H9 (cell line): ENCODE data around the gene MICU1. TPM values are rescaled to one million over a fixed set of nuclear protein-coding genes. Genes with fewer than 3 reads are reported as not detected.

ENCODE experiments used
- DNase-seq: peaks from one replicate; pipeline ENCODE4 v3.0.0-alpha.2; 2017
- H2AFZ ChIP-seq: one replicate; pipeline ENCODE4 v1.6.1; 2013; ENCODE audit warnings: mild to moderate bottlenecking, low read length, control low read depth, moderate library complexity
- H2AK5ac ChIP-seq: 2 replicates; pipeline ENCODE4 v1.6.1; 2013; ENCODE audit warnings: low read length, control low read depth, mixed read lengths; ENCODE audit not compliant: insufficient read length
- H2BK120ac ChIP-seq: one replicate; pipeline ENCODE4 v1.6.1; 2013; ENCODE audit warnings: low read depth, mild to moderate bottlenecking, low read length, control low read depth, inconsistent platforms; ENCODE audit not compliant: poor library complexity, severe bottlenecking
- H2BK12ac ChIP-seq: 2 replicates; pipeline ENCODE4 v1.6.1; 2013; ENCODE audit warnings: low read length, control low read depth, mixed read lengths, low read depth; ENCODE audit not compliant: insufficient read length
- H2BK15ac ChIP-seq: 2 replicates; pipeline ENCODE4 v1.6.1; 2013; ENCODE audit warnings: low read depth, low read length, control low read depth
- H2BK20ac ChIP-seq: one replicate; pipeline ENCODE4 v1.6.1; 2013; ENCODE audit warnings: low read depth, mild to moderate bottlenecking, low read length, control low read depth, inconsistent platforms; ENCODE audit not compliant: poor library complexity, severe bottlenecking
- H2BK5ac ChIP-seq: 2 replicates; pipeline ENCODE4 v1.6.1; 2013; ENCODE audit warnings: low read length, control low read depth, mixed read lengths; ENCODE audit not compliant: insufficient read length
- H3K14ac ChIP-seq: 2 replicates; pipeline ENCODE4 v1.6.1; 2013; ENCODE audit warnings: low read length, control low read depth; ENCODE audit not compliant: insufficient read depth
- H3K18ac ChIP-seq: 2 replicates; pipeline ENCODE4 v1.6.1; 2013; ENCODE audit warnings: low read depth, mild to moderate bottlenecking, mixed read lengths, low read length, control low read depth; ENCODE audit not compliant: insufficient read length
- H3K23ac ChIP-seq: 2 replicates; pipeline ENCODE4 v1.6.1; 2013; ENCODE audit warnings: low read length, control low read depth, mixed read lengths, low read depth; ENCODE audit not compliant: insufficient read length
- H3K23me2 ChIP-seq: 2 replicates; pipeline ENCODE4 v1.6.1; 2013; ENCODE audit warnings: low read depth, mild to moderate bottlenecking, mixed read lengths, low read length, control low read depth; ENCODE audit not compliant: insufficient read length, poor library complexity, severe bottlenecking
- H3K27ac ChIP-seq: 2 replicates; pipeline ENCODE4 v1.5.1; 2013; ENCODE audit warnings: low read length, control low read depth, mixed read lengths, low read depth; ENCODE audit not compliant: insufficient read length
- H3K27me3 ChIP-seq: 2 replicates; pipeline ENCODE4 v1.6.1; 2013; ENCODE audit warnings: low read length, control low read depth, inconsistent platforms; ENCODE audit not compliant: insufficient read depth
- H3K4ac ChIP-seq: 2 replicates; pipeline ENCODE4 v1.6.1; 2013; ENCODE audit warnings: low read depth, mild to moderate bottlenecking, control low read depth, inconsistent platforms, low read length, moderate library complexity
- H3K4me1 ChIP-seq: 2 replicates; pipeline ENCODE4 v1.6.1; 2013; ENCODE audit warnings: low read length, control low read depth, inconsistent platforms; ENCODE audit not compliant: insufficient read depth
- H3K4me2 ChIP-seq: 2 replicates; pipeline ENCODE4 v1.6.1; 2013; ENCODE audit warnings: low read length, control low read depth, mixed read lengths; ENCODE audit not compliant: insufficient read length, insufficient read depth
- H3K56ac ChIP-seq: 2 replicates; pipeline ENCODE4 v1.6.1; 2013; ENCODE audit warnings: low read depth, mild to moderate bottlenecking, mixed read lengths, low read length, control low read depth; ENCODE audit not compliant: insufficient read length
- H3K79me1 ChIP-seq: 2 replicates; pipeline ENCODE4 v1.6.1; 2013; ENCODE audit warnings: low read depth, mild to moderate bottlenecking, moderate library complexity, low read length, control low read depth, inconsistent platforms; ENCODE audit not compliant: insufficient read depth, poor library complexity, severe bottlenecking
- H3K79me2 ChIP-seq: 2 replicates; pipeline ENCODE4 v1.6.1; 2013; ENCODE audit warnings: low read length, control low read depth, inconsistent platforms; ENCODE audit not compliant: insufficient read depth
- H3K9ac ChIP-seq: 2 replicates; pipeline ENCODE4 v1.6.1; 2013; ENCODE audit warnings: low read length, control low read depth, mixed read lengths; ENCODE audit not compliant: insufficient read length; ENCODE audit errors: extremely low read depth
- H3K9me3 ChIP-seq: one replicate; pipeline ENCODE4 v1.6.1; 2013; ENCODE audit warnings: low read depth, low read length, inconsistent platforms; ENCODE audit not compliant: control insufficient read depth
- H3T11ph ChIP-seq: one replicate; pipeline ENCODE4 v1.6.1; 2013; ENCODE audit warnings: mild to moderate bottlenecking, low read length, control low read depth, inconsistent platforms
- H4K20me1 ChIP-seq: one replicate; pipeline ENCODE4 v1.6.1; 2013; ENCODE audit not compliant: control insufficient read depth, insufficient read length, insufficient read depth
- H4K5ac ChIP-seq: 2 replicates; pipeline ENCODE4 v1.6.1; 2013; ENCODE audit warnings: low read depth, mild to moderate bottlenecking, mixed read lengths, low read length, control low read depth; ENCODE audit not compliant: insufficient read length
- H4K8ac ChIP-seq: replicated peaks from 2 replicates; pipeline ENCODE4 v1.6.1; 2013; ENCODE audit warnings: low read length, control low read depth, mixed read lengths, low read depth; ENCODE audit not compliant: insufficient read length
- H4K91ac ChIP-seq: 2 replicates; pipeline ENCODE4 v1.6.1; 2013; ENCODE audit warnings: low read depth, mild to moderate bottlenecking, moderate library complexity, mixed read lengths, low read length, control low read depth; ENCODE audit not compliant: insufficient read length
- H3K27ac Mint-ChIP-seq, 3 experiments: 2 replicates in 2 of 3; 3 replicates in 1 of 3; pipeline ENCODE4 v1.8.0; 2020 to 2021; ENCODE audit warnings: mixed read lengths in 3 of 3, mild to moderate bottlenecking in 1 of 3, moderate library complexity in 1 of 3
- H3K27me3 Mint-ChIP-seq: 2 replicates; pipeline ENCODE4 v1.8.0; 2021; ENCODE audit warnings: low read depth, mild to moderate bottlenecking, moderate library complexity, mixed read lengths
- H3K36me3 Mint-ChIP-seq, 3 experiments: 2 replicates in 2 of 3; 3 replicates in 1 of 3; pipeline ENCODE4 v1.8.0; 2020 to 2021; ENCODE audit warnings: low read depth in 3 of 3, mixed read lengths in 3 of 3; ENCODE audit not compliant: insufficient read depth in 1 of 3
- H3K4me1 Mint-ChIP-seq, 2 experiments: 2 replicates each; pipeline ENCODE4 v1.8.0; 2020; ENCODE audit warnings: mixed read lengths in 2 of 2
- H3K4me3 Mint-ChIP-seq, 2 experiments: 2 replicates in 1 of 2; 3 replicates in 1 of 2; pipeline ENCODE4 v1.8.0; 2020 to 2021; ENCODE audit warnings: mild to moderate bottlenecking in 2 of 2, mixed read lengths in 2 of 2, moderate library complexity in 1 of 2
- H3K9me3 Mint-ChIP-seq, 2 experiments: 2 replicates in 1 of 2; 3 replicates in 1 of 2; pipeline ENCODE4 v1.8.0; 2020; ENCODE audit warnings: mild to moderate bottlenecking in 2 of 2, mixed read lengths in 2 of 2, moderate library complexity in 1 of 2
- WGBS: extraction: QIAGEN DNeasy Blood & Tissue Kit; methylation state at CpG from one replicate; pipeline ENCODE4 v1.1.7; 2013; ENCODE audit warnings: missing lambda C conversion rate, low lambda C conversion rate, mixed read lengths; ENCODE audit not compliant: insufficient read length; ENCODE audit errors: extremely low coverage; 5-methylcytosine and 5-hydroxymethylcytosine counted together
- total RNA-seq: library from RNA; stranded (reverse); gene quantifications from 2 replicates; pipeline ENCODE4 v1.2.1, GENCODE V29; 2021
- TF ChIP-seq, protein P1 (sequence below): fragments of 200-600 bp; sonication (generic); conservative IDR thresholded peaks from 3 replicates; pipeline ENCODE4 v1.8.0; 2021; ENCODE audit warnings: antibody characterized with exemption, mild to moderate bottlenecking

Gene MICU1
- total RNA-seq, 1 experiment from 2014 or later: 33.2 TPM

DNA sequence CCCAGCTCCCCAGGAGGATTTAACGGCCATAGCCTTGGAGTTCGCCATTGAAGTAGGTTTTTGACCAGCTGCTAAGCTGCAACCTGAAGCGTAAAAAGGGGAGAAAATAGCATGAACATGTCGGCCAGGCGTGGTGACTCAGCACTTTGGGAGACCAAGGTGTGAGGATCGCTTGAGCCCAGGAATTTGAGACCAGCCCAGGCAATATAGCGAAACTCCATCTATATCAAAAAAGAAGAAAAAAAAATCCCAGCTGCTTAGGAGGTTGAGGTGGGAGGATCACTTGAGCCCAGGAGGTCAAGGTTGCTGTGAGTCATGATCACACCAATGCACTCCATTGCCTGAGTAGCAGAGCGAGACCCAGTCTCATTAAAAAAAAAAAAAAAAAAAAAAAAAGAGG, 33.8 kb upstream of the MICU1 start:
- H3K4me1 Mint-ChIP-seq: peaks cover 4 to 11% of the 10 kb centered on the region in 2 experiments
- TF ChIP-seq, protein P1, sequence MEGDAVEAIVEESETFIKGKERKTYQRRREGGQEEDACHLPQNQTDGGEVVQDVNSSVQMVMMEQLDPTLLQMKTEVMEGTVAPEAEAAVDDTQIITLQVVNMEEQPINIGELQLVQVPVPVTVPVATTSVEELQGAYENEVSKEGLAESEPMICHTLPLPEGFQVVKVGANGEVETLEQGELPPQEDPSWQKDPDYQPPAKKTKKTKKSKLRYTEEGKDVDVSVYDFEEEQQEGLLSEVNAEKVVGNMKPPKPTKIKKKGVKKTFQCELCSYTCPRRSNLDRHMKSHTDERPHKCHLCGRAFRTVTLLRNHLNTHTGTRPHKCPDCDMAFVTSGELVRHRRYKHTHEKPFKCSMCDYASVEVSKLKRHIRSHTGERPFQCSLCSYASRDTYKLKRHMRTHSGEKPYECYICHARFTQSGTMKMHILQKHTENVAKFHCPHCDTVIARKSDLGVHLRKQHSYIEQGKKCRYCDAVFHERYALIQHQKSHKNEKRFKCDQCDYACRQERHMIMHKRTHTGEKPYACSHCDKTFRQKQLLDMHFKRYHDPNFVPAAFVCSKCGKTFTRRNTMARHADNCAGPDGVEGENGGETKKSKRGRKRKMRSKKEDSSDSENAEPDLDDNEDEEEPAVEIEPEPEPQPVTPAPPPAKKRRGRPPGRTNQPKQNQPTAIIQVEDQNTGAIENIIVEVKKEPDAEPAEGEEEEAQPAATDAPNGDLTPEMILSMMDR: no peak
- H2BK20ac ChIP-seq: no peak overlapping the region
- no peak overlapping the region for H3K56ac ChIP-seq
- H3K14ac ChIP-seq: 0 out of 2 replicates have a peak overlapping the region, but pooled peaks have one; percentile 47
- H2BK15ac ChIP-seq: no peak overlapping the region
- peaks cover 0 to 3% of the 10 kb centered on the region in 2 experiments; a peak in 1 of 5 replicates for H3K9me3 Mint-ChIP-seq
- H2BK5ac ChIP-seq: no peak overlapping the region
- H3K27me3 ChIP-seq: no peaks in the 10 kb centered on the region
- no peak overlapping the region for H4K5ac ChIP-seq
- no peak overlapping the region for H3K18ac ChIP-seq
- no peaks in the 10 kb centered on the region for H3K79me1 ChIP-seq
- peak; percentile 33 for DNase-seq
- no peak overlapping the region for H2BK120ac ChIP-seq
- H3K79me2 ChIP-seq: no peaks in the 10 kb centered on the region
- no peaks in the 10 kb centered on the region for H3K9me3 ChIP-seq
- no peak overlapping the region for H2AK5ac ChIP-seq
- H3K27ac Mint-ChIP-seq: peak overlapping the region in 1 of 3 experiments; percentile 28; a peak in 2 of 7 replicates
- peak overlapping the region; percentile 53 for H3T11ph ChIP-seq
- H3K27me3 Mint-ChIP-seq: no peaks in the 10 kb centered on the region
- no CpG with 5 or more reads among the region's 8 CpGs for WGBS
- H3K4me3 Mint-ChIP-seq: no peak overlapping the region
- no peaks in the 10 kb centered on the region for H3K23me2 ChIP-seq
- no peaks in the 10 kb centered on the region for H3K36me3 Mint-ChIP-seq
- H4K91ac ChIP-seq: no peak overlapping the region
- H4K20me1 ChIP-seq: no peaks in the 10 kb centered on the region
- H3K9ac ChIP-seq: no peak overlapping the region
- H2AFZ ChIP-seq: peak overlapping the region; percentile 56
- no peak overlapping the region for H3K4me2 ChIP-seq
- H4K8ac ChIP-seq: peak overlapping the region; percentile 84
- H3K27ac ChIP-seq: no peak overlapping the region
- H2BK12ac ChIP-seq: no peak overlapping the region
- peaks cover 2% of the 10 kb centered on the region; the same call in 1 of the 2 replicates for H3K4me1 ChIP-seq
- H3K4ac ChIP-seq: no peak overlapping the region
- no peak overlapping the region for H3K23ac ChIP-seq
